ENCODE measurements around the gene TBC1D32.
"Not testable (repeated sequence)": the region's sequence is repeated elsewhere in the genome, so short reads cannot be mapped to it uniquely, and the experiment has no call there.

The TBC1D32 gene

GRCh38 chr6:121105461-121105860 is 228.8 kb downstream of the TBC1D32 start:
- no peak for DNase-seq

- DNase-seq, result no peak
Observed at GRCh38 chr6:121093928-121094327, 240.4 kb downstream of the TBC1D32 start.

- DNase-seq, result no peak
Observed at GRCh38 chr6:121090492-121090891, 243.8 kb downstream of the TBC1D32 start.

- DNase-seq, result no peak
Observed at GRCh38 chr6:121086876-121087275, 247.4 kb downstream of the TBC1D32 start.

- DNase-seq, result no peak
Observed at GRCh38 chr6:121076119-121076518, 258.2 kb downstream of the TBC1D32 start.

- not testable (repeated sequence) for DNase-seq
Observed at GRCh38 chr6:121068749-121069148, 265.5 kb downstream of the TBC1D32 start.

GRCh38 chr6:121067381-121067780 is 266.9 kb downstream of the TBC1D32 start:
- no peak for DNase-seq

- no peak for DNase-seq
Observed at GRCh38 chr6:121064345-121064744, 269.9 kb downstream of the TBC1D32 start.

GRCh38 chr6:121055572-121056163 is 278.6 kb downstream of the TBC1D32 start:
- DNase-seq, result peak; percentile 7

GRCh38 chr6:121048593-121048992 is 285.7 kb downstream of the TBC1D32 start:
- DNase-seq, result not testable (repeated sequence)

GRCh38 chr6:121044905-121045304 is 289.4 kb downstream of the TBC1D32 start:
- DNase-seq, result not testable (repeated sequence)

- not testable (repeated sequence) for DNase-seq
Observed at GRCh38 chr6:121043706-121044105, 290.6 kb downstream of the TBC1D32 start.

- not testable (repeated sequence) for DNase-seq
Observed at GRCh38 chr6:121043211-121043610, 291.1 kb downstream of the TBC1D32 start.

GRCh38 chr6:121042766-121043165 is 291.5 kb downstream of the TBC1D32 start:
- no peak for DNase-seq

- no peak for DNase-seq
Observed at GRCh38 chr6:121040831-121041230, 293.4 kb downstream of the TBC1D32 start.

GRCh38 chr6:121033091-121033490 is 301.2 kb downstream of the TBC1D32 start:
- no peak for DNase-seq

GRCh38 chr6:121032268-121033006 is 301.8 kb downstream of the TBC1D32 start:
- no peak for DNase-seq

All from NCI-H446 treated with DMSO at 0.1 percent for 48 hours (cell line).